GM13976 (cell line): ENCODE data around the gene GNG5.

Experiments used
- DNase-seq: peaks from one replicate; pipeline ENCODE4 v3.0.0; 2012; ENCODE audit warnings: low spot score
- in situ Hi-C: fragments of 300-500 bp; cut with MboI; formaldehyde crosslinking; loops from one replicate; pipeline ENCODE4 v1.12.0; 2022; ENCODE audit warnings: low sequenced_read_pairs, mixed read lengths, inconsistent platforms; ENCODE audit not compliant: unreplicated experiment
- TF ChIP-seq, protein P1 (sequence below): IDR thresholded peaks from 2 replicates; pipeline ENCODE4 v1.5.1; 2012; ENCODE audit warnings: borderline replicate concordance, mild to moderate bottlenecking; ENCODE audit not compliant: insufficient read depth; ENCODE audit errors: extremely low read depth, missing control alignments, control extremely low read depth

GNG5 gene

DNA sequence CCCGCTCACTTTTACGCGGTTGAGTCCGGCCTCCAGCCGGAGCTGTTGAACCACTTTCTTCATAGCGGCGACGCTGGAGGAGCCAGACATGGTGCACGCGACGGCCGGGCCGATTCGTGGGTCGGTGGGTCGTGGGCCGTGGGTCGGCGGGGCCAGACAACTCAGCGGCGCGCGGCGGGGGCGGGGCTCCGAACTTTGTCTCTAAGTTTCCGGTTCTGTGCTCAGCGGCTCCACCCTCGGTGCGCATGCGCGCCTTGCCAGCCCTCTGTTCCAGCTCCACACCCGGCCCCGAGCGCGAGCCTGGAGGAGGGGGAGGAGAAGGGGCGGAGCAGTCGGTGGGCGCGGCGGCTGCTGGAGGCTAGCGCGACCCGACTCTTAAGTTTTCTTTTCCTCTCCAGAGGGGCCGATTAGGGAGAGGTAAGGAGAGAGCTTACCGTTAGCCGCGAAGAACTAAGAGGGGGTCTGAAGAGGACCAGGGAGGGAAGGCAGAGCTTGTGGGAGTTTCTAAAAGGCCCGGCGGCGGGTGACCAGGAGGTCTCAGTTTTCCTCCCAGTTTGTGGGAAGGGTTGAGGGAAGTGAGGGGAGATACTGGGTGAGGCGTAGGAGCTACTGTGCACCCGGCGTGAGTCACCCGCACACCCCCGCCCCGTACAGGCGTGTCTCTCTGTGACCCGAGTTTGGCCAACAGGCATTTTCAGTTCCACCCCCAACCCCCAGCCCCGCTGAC lies at the start of gene GNG5, which contains the start of gene SPATA1:
TSS of gene GNG5 (minus strand) at position 580 of the 727 bp plus-strand sequence. CDS start at position 90, 490 bp downstream.
TSS of gene SPATA1 (plus strand) at position 385 of the 727 bp plus-strand sequence. CDS start 9,974 bp downstream, outside the sequence.
- in situ Hi-C loops: no loop called here
- DNase-seq: peak; percentile 98
- TF ChIP-seq, protein P1, sequence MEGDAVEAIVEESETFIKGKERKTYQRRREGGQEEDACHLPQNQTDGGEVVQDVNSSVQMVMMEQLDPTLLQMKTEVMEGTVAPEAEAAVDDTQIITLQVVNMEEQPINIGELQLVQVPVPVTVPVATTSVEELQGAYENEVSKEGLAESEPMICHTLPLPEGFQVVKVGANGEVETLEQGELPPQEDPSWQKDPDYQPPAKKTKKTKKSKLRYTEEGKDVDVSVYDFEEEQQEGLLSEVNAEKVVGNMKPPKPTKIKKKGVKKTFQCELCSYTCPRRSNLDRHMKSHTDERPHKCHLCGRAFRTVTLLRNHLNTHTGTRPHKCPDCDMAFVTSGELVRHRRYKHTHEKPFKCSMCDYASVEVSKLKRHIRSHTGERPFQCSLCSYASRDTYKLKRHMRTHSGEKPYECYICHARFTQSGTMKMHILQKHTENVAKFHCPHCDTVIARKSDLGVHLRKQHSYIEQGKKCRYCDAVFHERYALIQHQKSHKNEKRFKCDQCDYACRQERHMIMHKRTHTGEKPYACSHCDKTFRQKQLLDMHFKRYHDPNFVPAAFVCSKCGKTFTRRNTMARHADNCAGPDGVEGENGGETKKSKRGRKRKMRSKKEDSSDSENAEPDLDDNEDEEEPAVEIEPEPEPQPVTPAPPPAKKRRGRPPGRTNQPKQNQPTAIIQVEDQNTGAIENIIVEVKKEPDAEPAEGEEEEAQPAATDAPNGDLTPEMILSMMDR: no peak

DNA sequence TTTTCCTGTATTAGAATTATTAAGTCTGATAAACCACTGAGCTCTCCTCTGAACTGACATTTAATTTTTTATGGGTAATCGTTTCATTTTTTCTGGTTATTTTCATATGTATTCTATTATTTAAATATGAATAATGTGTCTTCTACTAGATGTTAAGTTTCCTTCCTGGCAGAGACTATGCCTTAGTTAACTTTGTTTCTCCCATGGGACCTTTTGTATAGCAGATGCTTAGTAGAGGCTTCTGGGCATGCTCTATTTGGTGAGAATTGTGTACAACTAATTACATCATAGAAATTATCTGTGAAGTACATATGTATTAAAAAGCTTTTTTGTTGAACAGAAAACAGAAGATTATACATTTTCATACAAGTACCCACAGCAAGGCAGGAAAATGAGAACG lies 44.4 kb upstream of the GNG5 start:
- no peak for DNase-seq
- in situ Hi-C loops: no loop called here
- TF ChIP-seq, protein P1: no peak

DNA sequence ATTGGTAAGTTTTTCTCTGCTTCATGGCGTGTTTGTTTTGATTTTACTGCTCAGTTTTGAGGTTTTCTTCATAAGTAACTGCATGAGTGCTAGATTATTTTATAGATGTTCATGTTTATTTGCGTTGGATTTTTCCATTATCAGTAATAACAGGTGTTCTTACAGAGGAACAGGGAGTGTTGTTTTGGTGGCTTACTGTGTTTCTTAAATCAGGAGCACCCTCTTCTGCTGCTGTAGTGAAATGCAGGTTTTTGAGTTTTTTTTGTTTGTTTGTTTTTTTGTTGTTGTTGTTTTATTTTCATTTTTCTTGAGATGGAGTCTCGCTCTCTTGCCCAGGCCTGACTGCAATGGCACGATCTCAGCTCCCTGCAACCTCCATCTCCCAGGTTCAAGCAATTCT lies 35.3 kb upstream of the GNG5 start:
- DNase-seq: no peak
- TF ChIP-seq, protein P1: no peak
- in situ Hi-C loops: no loop called here

DNA sequence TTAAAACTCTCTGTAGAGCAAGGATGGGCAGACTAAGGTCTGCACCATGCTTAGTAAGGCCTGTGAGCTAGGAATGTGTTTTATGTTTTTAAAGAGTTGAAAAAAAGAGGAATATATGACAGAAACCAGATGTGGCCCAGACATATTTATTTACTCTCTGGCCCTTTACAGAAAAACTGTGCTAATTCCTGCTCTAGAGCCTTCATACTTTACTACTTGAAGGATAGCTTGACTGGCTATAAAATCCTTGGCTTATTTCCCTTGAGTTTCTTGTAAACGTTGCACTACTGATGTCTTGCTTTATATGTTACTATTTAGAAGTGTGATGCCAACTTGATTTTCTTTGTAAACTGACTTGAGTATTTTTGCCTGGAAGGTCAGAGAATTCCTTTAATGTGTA lies 34.4 kb upstream of the GNG5 start:
- in situ Hi-C loops: no loop called here
- no peak for DNase-seq
- TF ChIP-seq, protein P1: no peak

DNA sequence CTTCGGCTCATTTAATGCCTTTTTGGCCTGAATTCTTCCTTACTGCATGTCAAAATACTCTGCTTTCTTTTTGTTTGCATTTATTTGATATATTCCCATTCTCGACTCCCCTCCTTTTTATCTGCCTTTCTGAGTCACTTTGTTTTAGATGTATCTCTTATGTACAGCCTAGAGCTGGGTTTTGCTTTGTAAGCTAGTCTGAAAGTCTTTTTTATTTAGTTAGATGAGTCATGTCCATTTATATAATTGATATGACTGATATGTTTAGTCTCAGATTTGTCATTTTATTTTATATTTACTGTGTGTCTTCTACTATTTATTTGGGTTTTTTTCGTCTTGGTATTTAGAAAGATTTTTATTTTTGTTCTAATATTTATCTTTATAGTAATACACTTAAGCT lies 33.6 kb upstream of the GNG5 start:
- in situ Hi-C loops: no loop called here
- DNase-seq: no peak
- TF ChIP-seq, protein P1: no peak

DNA sequence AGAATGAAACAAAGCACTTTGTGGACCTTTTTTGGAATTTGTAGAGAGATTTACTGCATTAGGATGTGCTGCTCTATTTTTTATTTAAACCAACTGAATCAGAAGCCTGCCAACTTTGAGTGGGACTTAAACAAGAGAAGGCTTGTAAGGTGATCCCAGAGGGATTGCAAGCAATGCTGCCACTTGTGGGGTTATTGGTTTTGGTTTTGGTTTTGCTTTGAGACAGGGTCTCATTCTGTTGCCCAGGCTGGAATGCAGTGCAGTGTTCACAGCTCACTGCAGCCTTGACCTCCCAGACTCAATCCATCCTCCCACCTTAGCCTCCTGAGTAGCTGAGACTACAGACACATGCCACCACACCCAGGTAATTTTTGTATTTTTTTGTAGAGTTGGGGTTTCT lies 32.2 kb upstream of the GNG5 start:
- DNase-seq: no peak
- TF ChIP-seq, protein P1: no peak
- in situ Hi-C loops: no loop called here
